ENCODE measurements around the gene CCT8.

- TF ChIP-seq CTCF (IDR thresholded peaks at IDR 0.05 in 4 of 5, conservative IDR thresholded peaks at IDR 0.05 in 1 of 5) (no peak), POLR2A (IDR thresholded peaks at IDR 0.05) (no peak)
Observed at GRCh38 chr21:29075706-29076466, 2.4 kb upstream of the CCT8 start.

Data from gastrocnemius medialis (tissue), 4 donors.